SK-N-SH (cell line): Measurements from ENCODE around the gene TDRD10. TPM values are rescaled to one million over a fixed set of nuclear protein-coding genes. Genes with fewer than 3 reads are reported as not detected.

Source experiments
- CTCF ChIA-PET: fragments of 300-600, 350-600 bp; formaldehyde crosslinking; extraction: SDS; loops from one replicate; lab custom pipeline; 2021; lab: Yijun Ruan, JAX
- POLR2A ChIA-PET: fragments of 350-600 bp; sonication (Branson Sonifier 250); formaldehyde crosslinking; extraction: SDS; loops from one replicate; lab custom pipeline; 2020; ENCODE audit warnings: antibody characterized with exemption, inconsistent platforms; lab: Yijun Ruan, JAX
- DNase-seq: peaks from one replicate; pipeline ENCODE4 v3.0.0; 2012
- H2AFZ ChIP-seq: fragments of 200-600 bp; sonication (generic); 2 replicates; pipeline ENCODE4 v1.8.1; 2016; ENCODE audit warnings: antibody characterized with exemption, mild to moderate bottlenecking, low read depth
- H3F3A ChIP-seq: fragments of 200-600 bp; sonication (generic); replicated peaks from 2 replicates; pipeline ENCODE3; 2016; ENCODE audit warnings: antibody characterized with exemption, mild to moderate bottlenecking; ENCODE audit not compliant: insufficient read depth
- H3K27ac ChIP-seq, 2 experiments: fragments of 200-500 bp in 1 of 2; fragments of 200-600 bp in 1 of 2; sonication (Bioruptor generic) in 1 of 2; sonication (generic), shearing (Covaris generic) in 1 of 2; 2 replicates each; pipeline versions ENCODE4 v1.5.1 to v1.6.1; 2014 to 2016; ENCODE audit warnings: low read depth in 2 of 2, inconsistent platforms in 1 of 2, low read length in 1 of 2, mild to moderate bottlenecking in 1 of 2, mixed read lengths in 1 of 2
- H3K27me3 ChIP-seq: fragments of 200-600 bp; sonication (generic), shearing (Covaris generic); 2 replicates; pipeline ENCODE4 v1.6.1; 2016; ENCODE audit warnings: mixed run types; ENCODE audit not compliant: insufficient read depth
- H3K36me3 ChIP-seq, 2 experiments: fragments of 200-500 bp in 1 of 2; fragments of 200-600 bp in 1 of 2; sonication (Bioruptor generic) in 1 of 2; sonication (generic) in 1 of 2; replicated peaks in 1 of 2; 2 replicates each; pipeline versions ENCODE3 to v1.5.1; 2014 to 2016; ENCODE audit warnings: low read length in 1 of 2, mild to moderate bottlenecking in 1 of 2; ENCODE audit not compliant: insufficient read depth in 2 of 2, control insufficient read depth in 1 of 2
- H3K4me1 ChIP-seq, 2 experiments: fragments of 200-500 bp in 1 of 2; fragments of 200-600 bp in 1 of 2; sonication (Bioruptor generic) in 1 of 2; sonication (generic), shearing (Covaris generic) in 1 of 2; 2 replicates each; pipeline versions ENCODE4 v1.5.1 to v1.6.1; 2014 to 2016; ENCODE audit warnings: low read depth in 1 of 2, low read length in 1 of 2, mixed run types in 1 of 2; ENCODE audit not compliant: insufficient read depth in 2 of 2, control insufficient read depth in 1 of 2
- H3K4me2 ChIP-seq: fragments of 200-600 bp; sonication (generic), shearing (Covaris generic); 2 replicates; pipeline ENCODE4 v1.6.1; 2017; ENCODE audit warnings: mixed run types
- H3K4me3 ChIP-seq, 2 experiments: fragments of 200-500 bp in 1 of 2; fragments of 200-600 bp in 1 of 2; sonication (Bioruptor generic) in 1 of 2; sonication (generic), shearing (Covaris generic) in 1 of 2; 2 replicates each; pipeline versions ENCODE4 v1.5.1 to v1.8.1; 2014 to 2016; ENCODE audit warnings: low read depth in 2 of 2, inconsistent platforms in 1 of 2, low read length in 1 of 2, mild to moderate bottlenecking in 1 of 2, mixed read lengths in 1 of 2, moderate library complexity in 1 of 2
- H3K79me2 ChIP-seq: fragments of 200-600 bp; sonication (generic); 2 replicates; pipeline ENCODE4 v1.8.1; 2017; ENCODE audit warnings: mild to moderate bottlenecking; ENCODE audit not compliant: insufficient read depth
- H3K9ac ChIP-seq: fragments of 200-600 bp; sonication (generic); 2 replicates; pipeline ENCODE4 v1.6.1; 2017; ENCODE audit warnings: mixed run types
- H3K9me2 ChIP-seq: fragments of 200-600 bp; sonication (generic); 2 replicates; pipeline ENCODE4 v1.6.1; 2017; ENCODE audit warnings: mixed run types
- H3K9me3 ChIP-seq: fragments of 200-600 bp; sonication (generic); 2 replicates; pipeline ENCODE4 v1.6.1; 2017; ENCODE audit warnings: mixed run types, mild to moderate bottlenecking, moderate library complexity
- H4K20me1 ChIP-seq: fragments of 200-600 bp; sonication (generic); 2 replicates; pipeline ENCODE4 v1.6.1; 2017; ENCODE audit warnings: mild to moderate bottlenecking, mixed run types; ENCODE audit not compliant: insufficient read depth
- CHD2 ChIP-seq: fragments of 150-350 bp; IDR thresholded peaks from 2 replicates; pipeline ENCODE4 v1.6.1; 2018; ENCODE audit warnings: low read length; ENCODE audit not compliant: partially characterized antibody
- EZH2phosphoT487 ChIP-seq: fragments of 200-600 bp; sonication (generic); IDR thresholded peaks from 2 replicates; pipeline ENCODE4 v1.6.1; 2017; ENCODE audit warnings: low read depth, mixed run types, mild to moderate bottlenecking, antibody characterized with exemption, moderate library complexity, borderline replicate concordance
- FOXJ3 ChIP-seq: sonication (generic); formaldehyde crosslinking; IDR thresholded peaks from 2 replicates; pipeline ENCODE4 v1.5.1; 2020; ENCODE audit warnings: mild to moderate bottlenecking, missing genetic modification reagents
- GABPA ChIP-seq: IDR thresholded peaks from 2 replicates; pipeline ENCODE4 v1.4.0; 2012; ENCODE audit warnings: low read depth, mild to moderate bottlenecking
- GATA2 ChIP-seq: sonication (generic); formaldehyde crosslinking; IDR thresholded peaks from 2 replicates; pipeline ENCODE4 v1.5.0; 2020; ENCODE audit warnings: mild to moderate bottlenecking, missing genetic modification reagents
- MXI1 ChIP-seq: IDR thresholded peaks from 2 replicates; pipeline ENCODE4 v1.6.1; 2012; ENCODE audit warnings: mild to moderate bottlenecking, low read depth, low read length, improper control_type of control experiment
- NRF1 ChIP-seq: IDR thresholded peaks from 2 replicates; pipeline ENCODE4 v1.6.1; 2012; ENCODE audit warnings: low read depth, mild to moderate bottlenecking, low read length
- POLR2AphosphoS5 ChIP-seq: IDR thresholded peaks from 2 replicates; pipeline ENCODE4 v1.6.1; 2012; ENCODE audit warnings: low read depth, low read length
- RAD21 ChIP-seq: IDR thresholded peaks from 2 replicates; pipeline ENCODE4 v1.6.1; 2012; ENCODE audit warnings: mild to moderate bottlenecking, low read length
- REST ChIP-seq: IDR thresholded peaks from 2 replicates; pipeline ENCODE4 v1.6.1; 2012; ENCODE audit warnings: mild to moderate bottlenecking, low read depth, low read length, moderate library complexity
- RFX5 ChIP-seq: IDR thresholded peaks from 2 replicates; pipeline ENCODE4 v1.6.1; 2012; ENCODE audit warnings: mild to moderate bottlenecking, improper control_type of control experiment, low read length
- RXRA ChIP-seq: IDR thresholded peaks from 2 replicates; pipeline ENCODE4 v1.4.0; 2012; ENCODE audit warnings: low read depth, mild to moderate bottlenecking, borderline replicate concordance
- SIN3A ChIP-seq: IDR thresholded peaks from 2 replicates; pipeline ENCODE4 v1.6.1; 2012; ENCODE audit warnings: low read depth, mild to moderate bottlenecking, low read length, moderate library complexity, borderline replicate concordance
- TCF12 ChIP-seq: IDR thresholded peaks from 2 replicates; pipeline ENCODE4 v1.4.0; 2012
- USF1 ChIP-seq: IDR thresholded peaks from 2 replicates; pipeline ENCODE4 v1.4.0; 2012; ENCODE audit warnings: low read depth, borderline replicate concordance
- USF2 ChIP-seq: fragments of 150-350 bp; IDR thresholded peaks from 2 replicates; pipeline ENCODE4 v1.6.1; 2017; ENCODE audit warnings: antibody characterized with exemption, low read length, low read depth, borderline replicate concordance
- WGBS: methylation state at CpG from one replicate; pipeline ENCODE4 v1.1.6; 2017; ENCODE audit warnings: low lambda C conversion rate; 5-methylcytosine and 5-hydroxymethylcytosine counted together
- polyA plus RNA-seq, 3 experiments: library from polyadenylated mRNA; depleted of rRNA; stranded (reverse); fragments of >200 nt; gene quantifications; 2 replicates each; pipeline ENCODE4 v1.2.3, GENCODE V29; 2012
- TF ChIP-seq, protein P1 (sequence below): IDR thresholded peaks from 2 replicates; pipeline ENCODE4 v1.4.0; 2012; ENCODE audit warnings: low read depth
- TF ChIP-seq, protein P2 (sequence below): fragments of 150-350 bp; IDR thresholded peaks from 2 replicates; pipeline ENCODE4 v1.6.1; 2016; ENCODE audit warnings: mild to moderate bottlenecking, low read depth, low read length
- TF ChIP-seq, protein P3 (sequence below): fragments of 200-600 bp; sonication (generic); IDR thresholded peaks from 2 replicates; pipeline ENCODE4 v1.6.1; 2017; ENCODE audit warnings: antibody characterized with exemption, mild to moderate bottlenecking, moderate library complexity
- TF ChIP-seq, protein P4 (sequence below): IDR thresholded peaks from 2 replicates; pipeline ENCODE4 v1.4.0; 2012; ENCODE audit warnings: low read depth, borderline replicate concordance

Gene TDRD10
- polyA plus RNA-seq, 1 of the 3 experiments (the other 2 are of a cell fraction) = not detected

GRCh38 chr1:154567386-154568156 is 65.6 kb downstream of the TDRD10 start, which contains the start of gene CHRNB2:
CHRNB2 (plus strand) TSS chr1:154567778; CDS start chr1:154568045, 267 bp downstream.
- H3K27ac ChIP-seq = peak within 1 kb of the TSS in 1 of 2 experiments; percentile 61; a peak in 2 of 4 replicates
- H3K4me2 ChIP-seq = peak within 1 kb of the TSS; percentile 86
- H3F3A ChIP-seq = no peaks in the 10 kb centered on the region
- no peaks in the 10 kb centered on the region for H3K36me3 ChIP-seq
- H3K27me3 ChIP-seq = no peaks in the 10 kb centered on the region; the same call in 1 of the 2 replicates
- ChIA-PET CTCF (interaction anchor here (0.6 to 3.3 kb wide), 13 partner anchors 8 to 394 kb away, joined by 3 to 16 read pairs (median 4); partner anchors contain the start of gene PYGO2), POLR2A (interaction anchor here (0.7 to 1.8 kb wide), 5 partner anchors 8 to 41 kb away, joined by 3 to 13 read pairs (median 4); partner anchors contain the start of gene ADAR)
- peaks cover 0 to 22% of the 10 kb centered on the region in 2 experiments; a peak in 1 of 4 replicates for H3K4me1 ChIP-seq
- under 1% methylated on average over 30 of the region's 53 CpGs for WGBS
- H2AFZ ChIP-seq = peak within 1 kb of the TSS; percentile 66
- peak; percentile 97 for DNase-seq
- H3K79me2 ChIP-seq = no peaks in the 10 kb centered on the region
- H3K9me3 ChIP-seq = no peaks in the 10 kb centered on the region
- H3K4me3 ChIP-seq = peak within 1 kb of the TSS; percentile 46 to 54
- H4K20me1 ChIP-seq = no peaks in the 10 kb centered on the region
- H3K9me2 ChIP-seq = no peaks in the 10 kb centered on the region
- H3K9ac ChIP-seq = no peak within 1 kb of the TSS
- TF ChIP-seq RXRA (no peak), MXI1 (peak; percentile 79; the same call in 1 of the 2 replicates), TCF12 (no peak), REST (peak; percentile 100), EZH2phosphoT487 (no peak), RAD21 (no peak), FOXJ3 (CRISPR knock-in tag) (no peak), RFX5 (no peak), GATA2 (CRISPR knock-in tag) (no peak), USF2 (no peak), CHD2 (peak; percentile 69), USF1 (no peak), NRF1 (no peak), POLR2AphosphoS5 (no peak), SIN3A (peak; percentile 85; the same call in 1 of the 2 replicates), GABPA (peak; percentile 60)
- TF ChIP-seq, protein P1, sequence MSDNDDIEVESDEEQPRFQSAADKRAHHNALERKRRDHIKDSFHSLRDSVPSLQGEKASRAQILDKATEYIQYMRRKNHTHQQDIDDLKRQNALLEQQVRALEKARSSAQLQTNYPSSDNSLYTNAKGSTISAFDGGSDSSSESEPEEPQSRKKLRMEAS = peak; percentile 47; the same call in 1 of the 2 replicates
- TF ChIP-seq, protein P2, sequence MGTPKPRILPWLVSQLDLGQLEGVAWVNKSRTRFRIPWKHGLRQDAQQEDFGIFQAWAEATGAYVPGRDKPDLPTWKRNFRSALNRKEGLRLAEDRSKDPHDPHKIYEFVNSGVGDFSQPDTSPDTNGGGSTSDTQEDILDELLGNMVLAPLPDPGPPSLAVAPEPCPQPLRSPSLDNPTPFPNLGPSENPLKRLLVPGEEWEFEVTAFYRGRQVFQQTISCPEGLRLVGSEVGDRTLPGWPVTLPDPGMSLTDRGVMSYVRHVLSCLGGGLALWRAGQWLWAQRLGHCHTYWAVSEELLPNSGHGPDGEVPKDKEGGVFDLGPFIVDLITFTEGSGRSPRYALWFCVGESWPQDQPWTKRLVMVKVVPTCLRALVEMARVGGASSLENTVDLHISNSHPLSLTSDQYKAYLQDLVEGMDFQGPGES = no peak
- TF ChIP-seq, protein P3, sequence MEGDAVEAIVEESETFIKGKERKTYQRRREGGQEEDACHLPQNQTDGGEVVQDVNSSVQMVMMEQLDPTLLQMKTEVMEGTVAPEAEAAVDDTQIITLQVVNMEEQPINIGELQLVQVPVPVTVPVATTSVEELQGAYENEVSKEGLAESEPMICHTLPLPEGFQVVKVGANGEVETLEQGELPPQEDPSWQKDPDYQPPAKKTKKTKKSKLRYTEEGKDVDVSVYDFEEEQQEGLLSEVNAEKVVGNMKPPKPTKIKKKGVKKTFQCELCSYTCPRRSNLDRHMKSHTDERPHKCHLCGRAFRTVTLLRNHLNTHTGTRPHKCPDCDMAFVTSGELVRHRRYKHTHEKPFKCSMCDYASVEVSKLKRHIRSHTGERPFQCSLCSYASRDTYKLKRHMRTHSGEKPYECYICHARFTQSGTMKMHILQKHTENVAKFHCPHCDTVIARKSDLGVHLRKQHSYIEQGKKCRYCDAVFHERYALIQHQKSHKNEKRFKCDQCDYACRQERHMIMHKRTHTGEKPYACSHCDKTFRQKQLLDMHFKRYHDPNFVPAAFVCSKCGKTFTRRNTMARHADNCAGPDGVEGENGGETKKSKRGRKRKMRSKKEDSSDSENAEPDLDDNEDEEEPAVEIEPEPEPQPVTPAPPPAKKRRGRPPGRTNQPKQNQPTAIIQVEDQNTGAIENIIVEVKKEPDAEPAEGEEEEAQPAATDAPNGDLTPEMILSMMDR = no peak
- TF ChIP-seq, protein P4, sequence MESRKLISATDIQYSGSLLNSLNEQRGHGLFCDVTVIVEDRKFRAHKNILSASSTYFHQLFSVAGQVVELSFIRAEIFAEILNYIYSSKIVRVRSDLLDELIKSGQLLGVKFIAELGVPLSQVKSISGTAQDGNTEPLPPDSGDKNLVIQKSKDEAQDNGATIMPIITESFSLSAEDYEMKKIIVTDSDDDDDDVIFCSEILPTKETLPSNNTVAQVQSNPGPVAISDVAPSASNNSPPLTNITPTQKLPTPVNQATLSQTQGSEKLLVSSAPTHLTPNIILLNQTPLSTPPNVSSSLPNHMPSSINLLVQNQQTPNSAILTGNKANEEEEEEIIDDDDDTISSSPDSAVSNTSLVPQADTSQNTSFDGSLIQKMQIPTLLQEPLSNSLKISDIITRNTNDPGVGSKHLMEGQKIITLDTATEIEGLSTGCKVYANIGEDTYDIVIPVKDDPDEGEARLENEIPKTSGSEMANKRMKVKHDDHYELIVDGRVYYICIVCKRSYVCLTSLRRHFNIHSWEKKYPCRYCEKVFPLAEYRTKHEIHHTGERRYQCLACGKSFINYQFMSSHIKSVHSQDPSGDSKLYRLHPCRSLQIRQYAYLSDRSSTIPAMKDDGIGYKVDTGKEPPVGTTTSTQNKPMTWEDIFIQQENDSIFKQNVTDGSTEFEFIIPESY = no peak
